OCI-LY1 (cell line): Measurements from ENCODE around the gene ARHGAP9.

ENCODE experiments used
- CTCF ChIP-seq: fragments of 200-600 bp; sonication (generic), shearing (Covaris generic); IDR thresholded peaks from 2 replicates; pipeline ENCODE4 v1.5.1; 2017; ENCODE audit warnings: mild to moderate bottlenecking, antibody characterized with exemption, low read length, moderate library complexity, mixed read lengths
- EZH2 ChIP-seq: fragments of 200-600 bp; sonication (generic), shearing (Covaris generic); IDR thresholded peaks from 2 replicates; pipeline ENCODE4 v1.8.0; 2017; ENCODE audit warnings: borderline replicate concordance, mixed run types, mild to moderate bottlenecking, antibody characterized with exemption, low read length, moderate library complexity, mixed read lengths

DNA sequence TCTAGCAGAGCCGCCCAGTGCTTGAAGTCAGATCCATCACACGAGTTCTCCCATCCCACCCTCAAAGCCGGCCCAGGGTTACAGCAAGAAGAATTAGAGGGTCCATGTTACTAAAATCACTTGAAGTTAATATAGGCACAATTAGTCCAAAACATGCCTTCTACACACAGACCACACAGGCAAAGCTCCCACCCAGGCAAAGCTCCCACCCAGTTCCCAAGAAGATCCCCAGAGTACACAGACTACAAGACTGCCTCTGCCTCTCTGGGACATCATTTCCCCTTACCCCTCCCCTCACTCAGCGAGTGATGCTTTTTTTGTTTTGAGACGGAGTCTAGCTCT is 16.8 kb downstream of the ARHGAP9 start:
- no peak for TF ChIP-seq CTCF
- TF ChIP-seq EZH2: no peak
